Measurements from ENCODE around the gene TTC28.
"Not testable (repeated sequence)": the region's sequence is repeated elsewhere in the genome, so short reads cannot be mapped to it uniquely, and the experiment has no call there.

The TTC28 gene

GRCh38 chr22:28068826-28069225 lies 610.8 kb downstream of the TTC28 start:
- Histone ChIP-seq H2AFZ (ENCODE audit: low read depth, low read length) (no peak overlapping the region), H3K23ac (ENCODE audit: low read length in 2 of 2) (no peak overlapping the region), H3K4me3 (ENCODE audit: insufficient read depth in 1 of 2, low read depth in 1 of 2, low read length in 2 of 2) (no peak overlapping the region), H3K36me3 (ENCODE audit: control insufficient read depth in 1 of 2, insufficient read depth in 2 of 2, low read depth in 1 of 2, low read length in 2 of 2) (peaks cover 0 to 13% of the 10 kb centered on the region in 2 experiments), H3K27me3 (ENCODE audit: control insufficient read depth in 1 of 2, insufficient read depth in 1 of 2, low read length in 2 of 2) (no peaks in the 10 kb centered on the region), H3K27ac (ENCODE audit: low read length, poor library complexity, severe bottlenecking) (no peak overlapping the region), H2AK5ac (ENCODE audit: low read length, severe bottlenecking) (no peak overlapping the region), H2BK12ac (ENCODE audit: low read length in 2 of 2) (no peak overlapping the region), H3K4me1 (ENCODE audit: control insufficient read depth, insufficient read depth, low read depth, low read length) (peaks cover 6% of the 10 kb centered on the region), H2BK5ac (ENCODE audit: low read depth, low read length, poor library complexity, severe bottlenecking) (no peak overlapping the region), H3K14ac (ENCODE audit: low read length in 2 of 2) (no peak overlapping the region), H2BK120ac (ENCODE audit: low read depth, low read length) (no peak overlapping the region), H3K4ac (ENCODE audit: low read depth in 1 of 2, low read length in 2 of 2) (no peak overlapping the region), H2BK15ac (ENCODE audit: low read depth, poor library complexity, severe bottlenecking) (no peak overlapping the region), H3K18ac (ENCODE audit: low read depth in 1 of 2, low read length in 2 of 2) (no peak overlapping the region), H3K9me3 (ENCODE audit: control insufficient read depth, low read length) (no peaks in the 10 kb centered on the region), H3K9ac (ENCODE audit: low read length) (no peak overlapping the region), H3K79me1 (replicated peaks; ENCODE audit: low read length, poor library complexity, severe bottlenecking) (no peaks in the 10 kb centered on the region), H4K8ac (ENCODE audit: low read length) (no peak overlapping the region), H3K4me2 (ENCODE audit: low read length, poor library complexity, severe bottlenecking) (no peak overlapping the region), H4K91ac (ENCODE audit: low read length) (no peak overlapping the region)
- no CpG with 5 or more reads among the region's 2 CpGs for WGBS
- DNase-seq, result no peak

GRCh38 chr22:28064920-28065319 lies 614.7 kb downstream of the TTC28 start:
- WGBS, result 75% methylated on average over 1 of the region's 2 CpGs
- Histone ChIP-seq H2BK5ac (ENCODE audit: low read depth, low read length, poor library complexity, severe bottlenecking) (no peak overlapping the region), H4K8ac (ENCODE audit: low read length) (no peak overlapping the region), H3K4me3 (ENCODE audit: insufficient read depth in 1 of 2, low read depth in 1 of 2, low read length in 2 of 2) (no peak overlapping the region), H3K79me1 (replicated peaks; ENCODE audit: low read length, poor library complexity, severe bottlenecking) (no peaks in the 10 kb centered on the region), H3K4me1 (ENCODE audit: control insufficient read depth, insufficient read depth, low read depth, low read length) (peaks cover 6% of the 10 kb centered on the region), H2BK120ac (ENCODE audit: low read depth, low read length) (no peak overlapping the region), H3K14ac (ENCODE audit: low read length in 2 of 2) (no peak overlapping the region), H3K18ac (ENCODE audit: low read depth in 1 of 2, low read length in 2 of 2) (no peak overlapping the region), H3K27me3 (ENCODE audit: control insufficient read depth in 1 of 2, insufficient read depth in 1 of 2, low read length in 2 of 2) (no peaks in the 10 kb centered on the region), H3K4ac (ENCODE audit: low read depth in 1 of 2, low read length in 2 of 2) (no peak overlapping the region), H3K4me2 (ENCODE audit: low read length, poor library complexity, severe bottlenecking) (no peak overlapping the region), H4K91ac (ENCODE audit: low read length) (no peak overlapping the region), H3K9ac (ENCODE audit: low read length) (no peak overlapping the region), H3K36me3 (ENCODE audit: control insufficient read depth in 1 of 2, insufficient read depth in 2 of 2, low read depth in 1 of 2, low read length in 2 of 2) (peaks cover 0 to 12% of the 10 kb centered on the region in 2 experiments), H2BK12ac (ENCODE audit: low read length in 2 of 2) (no peak overlapping the region), H3K27ac (ENCODE audit: low read length, poor library complexity, severe bottlenecking) (no peak overlapping the region), H2BK15ac (ENCODE audit: low read depth, poor library complexity, severe bottlenecking) (no peak overlapping the region), H2AFZ (ENCODE audit: low read depth, low read length) (no peak overlapping the region), H2AK5ac (ENCODE audit: low read length, severe bottlenecking) (no peak overlapping the region), H3K9me3 (ENCODE audit: control insufficient read depth, low read length) (no peaks in the 10 kb centered on the region), H3K23ac (ENCODE audit: low read length in 2 of 2) (no peak overlapping the region)
- DNase-seq, result no peak

GRCh38 chr22:28063656-28064055 lies 616.0 kb downstream of the TTC28 start:
- no peak overlapping the region for H3K27ac ChIP-seq (ENCODE audit: low read length, poor library complexity, severe bottlenecking)
- no peak overlapping the region for H3K14ac ChIP-seq (ENCODE audit: low read length in 2 of 2)
- peaks cover 0 to 12% of the 10 kb centered on the region in 2 experiments for H3K36me3 ChIP-seq (ENCODE audit: control insufficient read depth in 1 of 2, insufficient read depth in 2 of 2, low read depth in 1 of 2, low read length in 2 of 2)
- H2AFZ ChIP-seq (ENCODE audit: low read depth, low read length), result no peak overlapping the region
- no peak overlapping the region for H2BK5ac ChIP-seq (ENCODE audit: low read depth, low read length, poor library complexity, severe bottlenecking)
- peaks cover 6% of the 10 kb centered on the region for H3K4me1 ChIP-seq (ENCODE audit: control insufficient read depth, insufficient read depth, low read depth, low read length)
- no peak overlapping the region for H3K4ac ChIP-seq (ENCODE audit: low read depth in 1 of 2, low read length in 2 of 2)
- H3K23ac ChIP-seq (ENCODE audit: low read length in 2 of 2), result no peak overlapping the region
- no peak overlapping the region for H4K8ac ChIP-seq (ENCODE audit: low read length)
- no peak overlapping the region for H2AK5ac ChIP-seq (ENCODE audit: low read length, severe bottlenecking)
- H3K4me2 ChIP-seq (ENCODE audit: low read length, poor library complexity, severe bottlenecking), result no peak overlapping the region
- H3K9ac ChIP-seq (ENCODE audit: low read length), result no peak overlapping the region
- no peak overlapping the region for H3K4me3 ChIP-seq (ENCODE audit: insufficient read depth in 1 of 2, low read depth in 1 of 2, low read length in 2 of 2)
- H2BK120ac ChIP-seq (ENCODE audit: low read depth, low read length), result no peak overlapping the region
- no peak overlapping the region for H3K18ac ChIP-seq (ENCODE audit: low read depth in 1 of 2, low read length in 2 of 2)
- no peak overlapping the region for H4K91ac ChIP-seq (ENCODE audit: low read length)
- no peaks in the 10 kb centered on the region for H3K79me1 ChIP-seq (replicated peaks; ENCODE audit: low read length, poor library complexity, severe bottlenecking)
- H2BK12ac ChIP-seq (ENCODE audit: low read length in 2 of 2), result no peak overlapping the region
- no peaks in the 10 kb centered on the region for H3K27me3 ChIP-seq (ENCODE audit: control insufficient read depth in 1 of 2, insufficient read depth in 1 of 2, low read length in 2 of 2)
- no peaks in the 10 kb centered on the region for H3K9me3 ChIP-seq (ENCODE audit: control insufficient read depth, low read length)
- DNase-seq, result no peak
- 94% methylated on average over 4 of the region's 5 CpGs for WGBS
- no peak overlapping the region for H2BK15ac ChIP-seq (ENCODE audit: low read depth, poor library complexity, severe bottlenecking)

GRCh38 chr22:28060594-28060993 lies 619.0 kb downstream of the TTC28 start:
- H3K79me1 ChIP-seq (replicated peaks; ENCODE audit: low read length, poor library complexity, severe bottlenecking); H2BK5ac ChIP-seq (ENCODE audit: low read depth, low read length, poor library complexity, severe bottlenecking); H3K27ac ChIP-seq (ENCODE audit: low read length, poor library complexity, severe bottlenecking); H2BK12ac ChIP-seq (ENCODE audit: low read length in 2 of 2); H2BK120ac ChIP-seq (ENCODE audit: low read depth, low read length); H3K9ac ChIP-seq (ENCODE audit: low read length); H3K4ac ChIP-seq (ENCODE audit: low read depth in 1 of 2, low read length in 2 of 2); H3K36me3 ChIP-seq (ENCODE audit: control insufficient read depth in 1 of 2, insufficient read depth in 2 of 2, low read depth in 1 of 2, low read length in 2 of 2); H3K4me1 ChIP-seq (ENCODE audit: control insufficient read depth, insufficient read depth, low read depth, low read length); H3K4me3 ChIP-seq (ENCODE audit: insufficient read depth in 1 of 2, low read depth in 1 of 2, low read length in 2 of 2); H3K27me3 ChIP-seq (ENCODE audit: control insufficient read depth in 1 of 2, insufficient read depth in 1 of 2, low read length in 2 of 2); H3K23ac ChIP-seq (ENCODE audit: low read length in 2 of 2); H2BK15ac ChIP-seq (ENCODE audit: low read depth, poor library complexity, severe bottlenecking); H2AK5ac ChIP-seq (ENCODE audit: low read length, severe bottlenecking); H4K91ac ChIP-seq (ENCODE audit: low read length); H4K8ac ChIP-seq (ENCODE audit: low read length); H3K9me3 ChIP-seq (ENCODE audit: control insufficient read depth, low read length); H3K4me2 ChIP-seq (ENCODE audit: low read length, poor library complexity, severe bottlenecking); H3K14ac ChIP-seq (ENCODE audit: low read length in 2 of 2); H3K18ac ChIP-seq (ENCODE audit: low read depth in 1 of 2, low read length in 2 of 2); H2AFZ ChIP-seq (ENCODE audit: low read depth, low read length); DNase-seq: not testable (repeated sequence)
- WGBS, result 97% methylated on average over 2 of the region's 2 CpGs
